Globus pallidus (tissue), 1 donor: ENCODE results near the gene YTHDC2.
"Not testable (repeated sequence)": the region's sequence is repeated elsewhere in the genome, so short reads cannot be mapped to it uniquely, and the experiment has no call there.

Experiments used
- DNase-seq: peaks from one replicate; pipeline ENCODE4 v3.0.0-alpha.2; 2015; ENCODE audit warnings: low spot score

YTHDC2 gene

DNA sequence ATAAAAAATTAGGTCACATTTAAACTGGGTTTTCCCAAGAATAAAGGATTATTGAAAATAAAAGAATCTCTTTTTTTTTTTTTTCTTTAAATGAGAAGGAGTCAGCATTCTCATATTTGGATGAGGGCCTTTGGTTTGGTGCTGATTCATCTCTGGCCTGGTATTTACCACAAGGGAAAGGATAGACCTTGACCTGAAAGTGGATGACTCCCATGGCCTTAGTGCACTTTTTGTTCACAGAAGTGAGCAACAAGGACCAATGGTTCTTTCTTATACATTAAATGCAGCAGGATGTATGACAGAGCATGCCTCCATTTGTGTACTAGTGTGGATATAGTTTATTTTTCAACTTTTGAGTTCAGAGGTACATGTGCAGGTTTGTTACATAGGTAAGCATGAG lies 6.9 kb downstream of the YTHDC2 start:
- DNase-seq: no peak

DNA sequence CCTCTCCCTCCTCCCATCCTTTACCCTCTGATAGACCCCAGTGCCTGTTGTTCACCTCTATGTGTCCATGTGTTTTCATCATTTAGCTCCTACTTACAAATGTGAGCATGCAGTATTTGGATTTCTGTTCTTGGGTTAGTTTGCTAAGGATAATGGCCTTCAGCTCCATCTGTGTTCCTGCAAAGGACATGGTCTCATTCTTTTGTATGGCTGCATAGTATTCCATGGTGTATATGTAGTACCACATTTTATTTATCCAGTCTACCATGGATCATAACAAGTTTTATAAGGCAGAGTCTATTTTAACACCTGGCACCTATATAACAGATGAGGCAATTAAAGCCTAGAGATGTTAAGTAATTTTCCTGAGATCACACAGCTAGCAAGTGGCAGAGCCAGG lies 7.4 kb downstream of the YTHDC2 start:
- DNase-seq: no peak

GRCh38 chr5:113523168-113523567 lies 9.7 kb downstream of the YTHDC2 start:
- DNase-seq: no peak

DNA sequence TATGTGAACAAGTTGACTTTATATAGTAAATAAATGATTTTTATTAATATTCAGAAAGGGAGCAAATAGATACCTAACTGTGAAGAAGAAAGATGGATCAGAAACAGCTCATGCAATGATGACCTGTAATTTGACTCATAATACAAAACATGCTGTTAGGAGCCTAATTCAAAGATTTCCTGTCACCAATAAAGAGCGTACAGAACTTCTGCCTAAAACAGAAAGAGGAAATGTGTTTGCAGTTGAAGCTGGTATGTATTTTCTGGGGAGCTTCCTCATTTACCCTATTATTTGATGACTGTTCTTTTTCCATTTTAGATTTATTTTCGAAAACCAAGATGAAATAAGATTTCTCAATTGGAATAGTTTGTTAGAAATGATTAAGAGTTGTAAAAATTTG lies 11.4 kb downstream of the YTHDC2 start:
- DNase-seq: no peak

- no peak for DNase-seq
Measured at GRCh38 chr5:113526421-113526820, 12.9 kb downstream of the YTHDC2 start.

DNA sequence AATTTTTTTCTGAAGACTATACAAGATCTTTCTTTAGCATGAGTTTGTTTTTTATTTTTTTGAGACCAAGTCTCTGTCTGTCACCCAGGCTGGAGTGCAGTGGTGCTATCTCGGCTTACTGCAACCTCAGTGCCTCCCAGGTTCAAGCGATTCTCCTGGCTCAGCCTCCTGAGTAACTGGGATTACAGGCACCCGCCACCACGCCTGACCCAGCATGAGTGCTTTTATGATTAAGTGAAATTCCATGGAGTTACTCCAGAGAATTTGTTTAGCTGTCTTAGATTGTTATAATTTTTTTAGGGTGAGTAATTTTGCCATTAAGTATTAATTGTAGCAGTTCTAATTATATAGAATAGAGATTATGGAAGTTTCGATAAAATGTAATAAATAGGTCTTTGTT lies 14.3 kb downstream of the YTHDC2 start:
- no peak for DNase-seq

- DNase-seq: no peak
Measured at GRCh38 chr5:113531481-113532159, 18.1 kb downstream of the YTHDC2 start.

GRCh38 chr5:113538313-113538712 lies 24.8 kb downstream of the YTHDC2 start:
- DNase-seq: no peak

GRCh38 chr5:113546703-113547183 lies 33.2 kb downstream of the YTHDC2 start:
- no peak for DNase-seq

GRCh38 chr5:113548396-113548795 lies 34.9 kb downstream of the YTHDC2 start:
- no peak for DNase-seq

- no peak for DNase-seq
Measured at GRCh38 chr5:113552137-113552536, 38.6 kb downstream of the YTHDC2 start.

- no peak for DNase-seq
Measured at GRCh38 chr5:113552620-113553019, 39.1 kb downstream of the YTHDC2 start.

GRCh38 chr5:113562828-113563400 lies 49.4 kb downstream of the YTHDC2 start:
- DNase-seq: peak; percentile 52

DNA sequence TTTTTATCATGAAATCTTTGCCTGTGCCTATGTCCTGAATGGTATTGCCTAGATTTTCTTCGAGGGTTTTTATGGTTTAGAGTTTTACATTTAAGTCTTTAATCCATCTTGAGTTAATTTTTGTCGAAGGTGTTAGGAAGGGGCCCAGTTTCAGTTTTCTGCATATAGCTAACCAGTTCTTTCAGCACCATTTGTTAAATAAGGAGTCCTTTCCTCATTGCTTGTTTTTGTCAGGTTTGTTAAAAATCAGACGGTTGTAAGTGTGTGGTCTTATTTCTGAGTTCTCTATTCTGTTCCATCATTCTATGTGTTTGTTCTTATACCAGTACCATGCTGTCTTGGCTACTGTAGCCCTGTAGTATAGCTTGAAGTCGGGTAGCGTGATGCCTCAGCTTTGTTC lies 55.9 kb downstream of the YTHDC2 start:
- DNase-seq: no peak

DNA sequence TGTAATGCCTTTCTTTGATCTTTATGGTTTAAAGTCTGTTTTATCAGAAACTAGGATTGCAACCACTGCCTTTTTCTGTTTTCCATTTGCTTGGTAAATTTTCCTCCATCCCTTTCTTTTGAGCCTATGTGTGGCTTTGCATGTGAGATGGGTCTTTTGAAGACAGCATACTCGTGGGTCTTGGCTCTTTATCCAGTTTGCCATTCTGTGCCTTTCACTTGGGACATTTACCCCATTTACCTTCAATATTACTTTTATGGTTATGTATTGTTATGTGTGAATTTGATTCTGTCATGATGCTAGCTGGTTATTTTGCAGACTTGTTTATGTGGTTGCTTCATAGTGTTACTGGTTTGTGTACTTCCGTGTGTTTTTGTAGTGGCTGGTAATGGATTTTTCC lies 59.2 kb downstream of the YTHDC2 start:
- DNase-seq: no peak

DNA sequence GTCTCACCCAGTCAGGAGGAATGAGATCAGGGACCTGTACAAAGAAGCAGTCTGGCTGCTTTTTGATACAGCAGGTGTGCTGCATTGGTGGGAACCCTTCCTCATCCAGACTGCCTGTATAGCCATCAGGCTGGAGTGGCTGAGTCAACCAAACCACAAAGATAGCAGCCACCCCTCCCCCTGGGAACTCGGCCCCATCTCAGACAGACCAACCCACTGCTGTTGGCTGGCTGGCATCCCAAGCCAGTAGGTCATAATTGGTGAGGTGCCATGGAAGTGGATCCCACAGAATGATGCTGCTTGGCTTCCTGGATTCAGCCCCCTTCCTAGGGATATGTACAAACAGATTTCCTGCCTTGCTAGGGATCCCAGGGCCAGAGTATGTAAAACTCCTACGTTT lies 60.9 kb downstream of the YTHDC2 start:
- no peak for DNase-seq

GRCh38 chr5:113575074-113575473 lies 61.6 kb downstream of the YTHDC2 start:
- no peak for DNase-seq

DNA sequence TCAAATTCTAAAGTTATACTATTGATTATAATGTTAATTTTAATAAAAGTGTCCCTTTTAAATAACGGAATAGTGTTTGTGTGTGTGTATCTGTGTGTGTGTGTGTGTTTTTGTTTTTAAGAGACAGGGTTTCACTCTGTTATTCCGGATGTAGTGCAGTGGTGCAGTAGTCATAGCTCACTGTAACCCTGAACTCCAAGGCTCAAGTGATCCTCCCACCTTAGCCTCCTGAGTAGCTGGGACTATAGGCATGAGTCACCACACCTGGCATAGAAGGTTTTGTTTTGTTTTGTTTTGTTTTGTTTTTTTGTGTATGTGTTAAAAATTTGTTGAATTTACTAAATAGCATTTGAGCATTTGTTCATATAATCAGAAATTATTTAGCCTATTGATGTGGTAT lies 64.6 kb downstream of the YTHDC2 start:
- no peak for DNase-seq

DNA sequence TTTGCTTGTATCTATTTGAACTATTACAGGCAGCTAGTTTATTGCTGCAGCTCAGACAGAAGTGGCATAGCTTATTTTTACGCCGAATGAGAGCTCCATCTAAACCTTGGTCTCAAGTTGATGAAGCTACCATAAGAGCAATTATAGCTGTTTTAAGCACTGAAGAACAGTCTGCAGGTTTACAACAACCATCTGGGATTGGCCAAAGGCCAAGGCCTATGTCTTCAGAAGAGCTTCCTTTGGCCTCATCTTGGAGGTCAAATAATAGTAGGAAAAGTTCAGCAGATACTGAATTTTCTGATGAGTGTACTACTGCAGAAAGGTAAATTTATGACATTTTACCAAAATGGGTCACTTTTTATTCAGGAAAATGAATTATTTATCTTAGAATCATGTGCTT lies 67.9 kb downstream of the YTHDC2 start:
- no peak for DNase-seq

DNA sequence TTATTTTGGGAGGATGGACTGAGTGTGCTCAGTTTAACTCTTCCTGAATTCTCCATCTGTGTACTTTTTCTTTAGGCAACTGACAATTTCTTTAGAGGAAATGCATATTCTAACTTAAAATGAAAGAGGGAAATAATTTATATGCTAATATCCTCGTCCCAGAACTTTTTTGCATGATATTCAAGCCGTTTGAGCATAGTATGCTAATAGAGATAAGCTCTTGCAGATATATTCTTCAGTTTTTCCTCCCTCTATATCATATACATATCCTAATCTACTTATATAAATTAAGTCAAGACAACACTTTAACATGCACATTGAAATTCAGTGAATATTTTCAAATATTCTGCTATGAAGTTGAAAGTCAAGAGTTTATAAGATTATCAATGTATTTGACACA lies 84.7 kb downstream of the YTHDC2 start:
- no peak for DNase-seq

GRCh38 chr5:113598926-113599325 lies 85.4 kb downstream of the YTHDC2 start:
- no peak for DNase-seq

- no peak for DNase-seq
Measured at GRCh38 chr5:113600255-113600905, 86.9 kb downstream of the YTHDC2 start.

DNA sequence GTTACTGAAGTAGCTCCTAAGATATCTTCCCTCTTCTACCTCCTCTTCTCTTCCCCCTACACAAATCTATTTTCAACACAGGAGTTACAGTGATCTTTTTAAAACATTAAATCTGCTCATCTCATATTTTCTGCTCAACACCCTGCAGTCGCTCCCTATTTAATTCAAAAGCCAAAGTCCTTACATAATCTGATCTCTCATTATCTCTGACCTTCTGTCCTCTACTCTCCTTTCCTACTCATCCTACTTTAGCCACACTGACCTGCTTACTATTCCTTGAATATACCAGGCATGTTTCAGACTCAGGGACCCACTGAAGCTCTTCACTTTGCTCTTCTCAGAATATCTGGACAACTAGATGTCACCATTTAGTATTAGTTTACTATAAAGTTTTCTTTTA lies 87.9 kb downstream of the YTHDC2 start:
- DNase-seq: no peak

GRCh38 chr5:113603246-113603645 lies 89.8 kb downstream of the YTHDC2 start:
- DNase-seq: not testable (repeated sequence)
